Endometrium (tissue), 2 donors: ENCODE results near the gene TP53INP2.
A peak's percentile ranks its signal among the peaks of the same experiment; 100 is the strongest.
"Not testable (repeated sequence)": the region's sequence is repeated elsewhere in the genome, so short reads cannot be mapped to it uniquely, and the experiment has no call there.

Experiments
- FAIRE-seq: peaks from 2 replicates; lab custom pipeline; 2012; peaks lifted over from hg19 to GRCh38; lab: Jason Lieb, UNC
- donor health status: control.
- donor health status: control.

TP53INP2 gene

GRCh38 chr20:34722560-34722959 lies 18.4 kb downstream of the TP53INP2 start:
- not testable (repeated sequence) for FAIRE-seq

DNA sequence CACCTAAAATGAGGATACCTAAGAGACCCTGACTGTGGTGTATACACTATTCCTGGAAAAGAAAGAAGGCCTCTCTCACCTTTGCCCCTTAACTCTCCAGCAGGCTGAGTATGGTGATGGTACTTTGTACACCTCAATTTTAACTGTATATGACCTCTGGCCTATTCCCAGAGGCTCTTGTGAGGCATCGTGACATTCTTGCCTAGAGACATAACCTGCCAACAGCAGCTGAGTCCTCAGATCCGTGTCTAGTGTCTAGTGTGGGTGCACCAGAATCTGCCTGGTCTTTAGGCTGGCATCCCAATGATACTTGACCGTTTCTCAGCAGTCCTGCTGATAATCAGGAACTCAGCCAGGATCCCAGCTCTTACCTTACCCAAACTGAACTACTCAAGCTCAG lies 20.0 kb downstream of the TP53INP2 start:
- FAIRE-seq, result no peak

DNA sequence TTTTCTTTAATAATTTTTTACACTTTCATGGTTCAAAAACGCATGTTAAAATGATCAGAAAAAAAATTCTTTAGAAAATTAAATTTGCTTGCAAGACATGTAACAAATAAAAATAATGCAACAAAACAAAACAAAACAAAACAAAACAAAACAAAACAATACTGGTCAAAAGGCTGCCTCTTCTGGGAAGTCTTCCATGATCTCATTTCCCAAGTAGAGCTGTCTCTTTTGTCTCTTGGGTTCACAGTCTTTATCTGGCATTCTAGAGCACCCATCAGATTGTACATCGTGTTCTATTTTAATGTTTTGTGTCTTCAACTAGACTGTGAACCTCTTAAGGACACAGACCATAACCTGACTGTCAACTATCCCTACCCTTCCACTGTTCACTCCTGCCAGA lies 25.3 kb downstream of the TP53INP2 start:
- no peak for FAIRE-seq

GRCh38 chr20:34732523-34732922 lies 28.4 kb downstream of the TP53INP2 start:
- FAIRE-seq, result no peak

- FAIRE-seq, result no peak
Measured at GRCh38 chr20:34736106-34736735, 32.1 kb downstream of the TP53INP2 start.

DNA sequence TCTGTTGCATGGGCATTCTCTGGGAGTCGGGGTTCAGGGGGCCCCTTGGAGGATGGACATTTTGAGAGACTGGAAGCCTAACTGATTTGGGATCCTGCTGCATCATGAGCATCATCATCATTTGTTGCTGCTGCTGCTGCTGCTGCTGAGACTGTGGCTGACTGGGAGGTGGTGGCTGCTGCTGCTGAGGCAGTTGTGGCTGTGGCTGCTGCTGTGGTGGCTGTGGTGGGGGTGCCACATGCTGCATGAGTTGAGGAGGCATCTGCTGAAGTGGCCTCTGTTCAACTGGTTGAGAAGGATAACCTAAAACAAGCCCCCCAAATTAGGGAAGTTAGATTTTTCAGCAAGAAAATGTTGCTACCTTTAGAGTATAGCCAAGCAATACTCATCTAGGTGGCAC lies 38.9 kb downstream of the TP53INP2 start:
- no peak for FAIRE-seq

DNA sequence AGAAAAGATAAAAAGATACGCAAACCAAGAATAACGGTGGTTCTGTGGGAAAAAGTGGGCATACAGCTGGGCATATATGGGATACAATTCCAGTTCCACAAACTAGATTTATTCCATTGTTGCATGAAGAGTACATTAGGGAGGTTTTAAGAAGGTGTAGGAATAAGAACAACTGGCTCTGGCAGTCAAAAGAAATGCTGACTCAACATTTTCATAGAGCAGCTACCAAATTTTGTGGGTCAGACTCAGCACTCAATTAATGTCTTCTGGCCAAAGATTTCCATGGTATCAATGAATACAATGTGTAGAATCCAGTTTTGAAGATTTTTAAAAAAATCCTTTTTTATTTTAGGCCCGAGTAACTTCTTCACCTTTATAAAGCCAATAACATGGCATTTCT lies 40.2 kb downstream of the TP53INP2 start:
- FAIRE-seq, result no peak

DNA sequence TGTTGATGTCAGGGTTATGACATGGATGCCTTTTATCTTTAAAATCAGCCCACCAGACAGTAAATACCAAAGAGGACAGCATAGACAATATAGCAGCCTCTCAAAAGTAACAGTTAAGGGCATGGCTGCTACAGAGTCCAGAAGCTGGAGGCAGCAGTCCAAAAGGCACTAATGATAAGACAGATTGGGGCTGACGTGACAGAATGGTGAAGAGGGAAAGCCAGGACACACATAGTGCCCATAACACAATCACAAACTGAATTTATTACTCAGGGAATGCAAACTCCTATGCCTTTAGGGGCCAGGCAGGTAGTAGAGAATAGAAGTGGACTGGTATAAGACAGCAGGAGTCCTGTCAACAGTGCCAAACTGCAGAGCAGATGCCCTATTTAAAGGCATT lies 40.7 kb downstream of the TP53INP2 start:
- FAIRE-seq, result no peak

GRCh38 chr20:34746674-34747073 lies 42.5 kb downstream of the TP53INP2 start:
- FAIRE-seq, result no peak

- no peak for FAIRE-seq
Measured at GRCh38 chr20:34747479-34747878, 43.3 kb downstream of the TP53INP2 start.

- no peak for FAIRE-seq
Measured at GRCh38 chr20:34748709-34749108, 44.6 kb downstream of the TP53INP2 start.

GRCh38 chr20:34750484-34750883 lies 46.3 kb downstream of the TP53INP2 start:
- FAIRE-seq, result no peak

GRCh38 chr20:34751453-34751852 lies 47.3 kb downstream of the TP53INP2 start:
- no peak for FAIRE-seq

DNA sequence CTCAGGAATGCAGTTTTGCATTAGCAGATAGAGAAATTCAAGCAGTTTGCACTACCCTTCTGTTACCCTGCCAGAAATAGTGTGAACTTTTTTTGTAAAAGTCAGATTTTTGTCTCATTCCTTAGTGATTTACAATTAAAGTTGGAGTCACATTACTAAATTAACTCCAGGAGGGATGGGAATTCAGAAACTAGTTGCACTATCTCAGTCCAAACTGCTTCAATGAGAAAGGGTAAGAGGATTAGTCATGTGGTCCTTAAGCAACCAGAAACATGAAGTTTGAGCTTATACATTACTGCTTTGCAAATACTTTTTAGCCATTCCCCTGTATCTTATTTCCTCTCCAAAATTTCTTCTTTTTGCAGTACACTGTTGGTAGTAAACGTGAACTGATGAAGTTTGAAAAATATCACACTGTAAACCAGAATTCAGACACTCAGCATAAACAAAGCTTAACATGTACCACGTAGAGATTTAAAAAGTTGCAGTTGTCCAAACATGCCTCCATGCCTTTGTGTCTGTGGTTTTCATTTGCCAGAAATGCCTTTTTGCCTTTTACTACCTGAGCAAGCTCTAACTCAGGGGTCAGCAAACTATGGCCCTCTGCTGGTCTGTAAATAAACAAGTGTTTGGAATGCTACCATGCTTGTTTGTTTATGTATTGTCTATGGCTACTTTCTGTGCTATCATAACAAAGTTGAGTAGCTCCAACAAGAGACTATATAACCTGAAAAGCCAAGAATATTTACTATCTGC lies 49.7 kb downstream of the TP53INP2 start:
- no peak for FAIRE-seq

DNA sequence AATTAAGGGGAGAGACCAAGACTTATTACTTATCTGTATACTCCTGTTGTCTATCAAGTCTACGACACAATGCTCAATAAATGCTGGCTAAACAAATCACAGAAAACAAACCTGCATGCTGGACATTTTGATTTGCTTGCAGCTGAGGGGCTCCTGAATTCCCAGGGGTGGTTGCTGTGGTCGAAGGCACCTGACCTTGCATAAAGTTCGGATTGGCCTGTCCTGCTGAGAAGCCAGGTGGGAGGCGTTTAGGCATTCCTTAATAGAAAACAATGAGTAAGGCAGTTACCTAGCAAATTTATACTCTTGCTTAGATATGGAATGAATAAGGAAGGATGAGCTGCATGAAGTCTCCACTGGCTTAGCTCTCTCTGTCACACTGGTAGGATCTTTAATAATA lies 50.5 kb downstream of the TP53INP2 start:
- no peak for FAIRE-seq

DNA sequence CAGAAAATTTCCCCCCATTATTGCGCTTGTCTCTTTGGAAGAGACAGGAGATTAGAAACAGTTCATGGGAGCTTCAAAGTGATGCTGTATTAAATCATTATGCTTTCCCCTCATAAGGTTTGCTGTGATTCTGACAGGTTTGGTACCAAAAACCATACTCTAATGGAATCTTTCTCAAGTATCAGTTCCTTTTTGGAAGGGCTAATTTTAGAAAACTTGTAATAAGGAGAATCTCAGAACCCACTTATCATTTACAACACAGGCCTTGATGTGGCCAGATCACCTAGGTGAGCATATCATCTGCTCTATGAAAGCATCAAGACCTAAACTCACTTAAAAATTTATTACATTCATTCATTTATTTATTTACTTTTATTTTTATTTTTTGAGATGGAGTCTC lies 51.2 kb downstream of the TP53INP2 start:
- FAIRE-seq, result no peak

DNA sequence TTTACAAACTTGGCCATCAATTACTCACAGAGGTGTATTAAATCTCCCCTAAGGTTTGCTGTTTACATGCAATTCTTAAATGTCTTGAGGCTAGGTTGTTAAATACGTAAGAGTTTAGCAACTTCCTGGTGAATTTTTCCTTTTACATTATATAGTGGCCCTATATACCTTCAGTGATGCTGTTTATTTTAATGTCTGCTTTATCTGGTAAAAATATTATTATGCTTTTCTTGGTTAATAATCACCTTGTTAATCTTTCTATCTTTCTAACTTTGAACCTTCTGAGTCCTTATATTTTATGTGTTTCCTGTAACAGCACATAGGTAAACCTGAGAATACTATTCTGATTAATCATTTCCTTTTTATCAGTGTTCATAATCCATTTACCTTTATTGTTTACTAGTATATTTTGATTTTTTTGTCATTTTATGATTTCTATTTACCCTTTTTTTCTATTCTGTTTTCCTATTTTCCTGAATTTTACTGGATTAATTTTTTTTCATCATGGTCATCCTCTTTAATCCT lies 57.9 kb downstream of the TP53INP2 start:
- FAIRE-seq, result peak; percentile 39
